Pulmonary artery endothelial cell (primary cell): Measurements from ENCODE around the gene PAQR6. TPM values are rescaled to one million over a fixed set of nuclear protein-coding genes. Genes with fewer than 3 reads are reported as not detected.

ENCODE experiments used
- DNase-seq: peaks from one replicate; pipeline ENCODE4 v3.0.0-alpha.2; 2011; ENCODE audit warnings: low read depth, low spot score
- total RNA-seq: library from RNA; depleted of rRNA; stranded (reverse); fragments of >200 nt; gene quantifications from 2 replicates; pipeline ENCODE4 v1.2.3, GENCODE V29; 2014

The PAQR6 gene
- total RNA-seq, 1 donor from 2014 or later: 0.07 TPM

- no peak for DNase-seq
Measured at GRCh38 chr1:156263288-156263655, 15.4 kb upstream of the PAQR6 start.

- no peak for DNase-seq
Measured at GRCh38 chr1:156262461-156263287, 14.8 kb upstream of the PAQR6 start.

- DNase-seq: no peak
Measured at GRCh38 chr1:156260896-156261295, 13.0 kb upstream of the PAQR6 start.

GRCh38 chr1:156259805-156260204 lies 11.9 kb upstream of the PAQR6 start:
- DNase-seq: no peak

GRCh38 chr1:156258859-156259258 lies 11.0 kb upstream of the PAQR6 start:
- DNase-seq: no peak

- no peak for DNase-seq
Measured at GRCh38 chr1:156257711-156258110, 9.9 kb upstream of the PAQR6 start.

- no peak for DNase-seq
Measured at GRCh38 chr1:156253634-156254033, 5.8 kb upstream of the PAQR6 start.

- DNase-seq: no peak
Measured at GRCh38 chr1:156251527-156251926, 3.7 kb upstream of the PAQR6 start.

GRCh38 chr1:156249593-156249992 lies 1.7 kb upstream of the PAQR6 start:
- no peak for DNase-seq

- DNase-seq: no peak
Measured at GRCh38 chr1:156248323-156248683, 447 bp upstream of the PAQR6 start.

GRCh38 chr1:156246781-156247459 lies 936 bp downstream of the PAQR6 start:
- DNase-seq: no peak

GRCh38 chr1:156246241-156246780 lies 1.5 kb downstream of the PAQR6 start:
- DNase-seq: no peak

GRCh38 chr1:156245451-156246232 lies 2.2 kb downstream of the PAQR6 start:
- no peak for DNase-seq

- no peak for DNase-seq
Measured at GRCh38 chr1:156244712-156245111, 3.1 kb downstream of the PAQR6 start.

GRCh38 chr1:156244126-156244525 lies 3.7 kb downstream of the PAQR6 start:
- DNase-seq: no peak

- DNase-seq: no peak
Measured at GRCh38 chr1:156242738-156243137, 5.1 kb downstream of the PAQR6 start.

GRCh38 chr1:156241926-156242325 lies 5.9 kb downstream of the PAQR6 start, which contains the start of gene BGLAP:
Gene BGLAP, plus strand, starts transcription at chr1:156242184. Its CDS starts 48 bp downstream, at chr1:156242232.
- no peak for DNase-seq

GRCh38 chr1:156241311-156241811 lies 6.5 kb downstream of the PAQR6 start:
- DNase-seq: no peak

- no peak for DNase-seq
Measured at GRCh38 chr1:156238248-156238647, 9.6 kb downstream of the PAQR6 start.

GRCh38 chr1:156236164-156236563 lies 11.7 kb downstream of the PAQR6 start:
- DNase-seq: no peak

GRCh38 chr1:156233426-156234127 lies 14.3 kb downstream of the PAQR6 start:
- DNase-seq: no peak
